GM18867 (cell line): Measurements from ENCODE around the gene NPR1.
"Not testable (repeated sequence)": the region's sequence is repeated elsewhere in the genome, so short reads cannot be mapped to it uniquely, and the experiment has no call there.

ENCODE experiments used
- ATAC-seq: cut with Tn5 transposase; IDR thresholded peaks from one replicate; pipeline ENCODE4 v1.9.1; 2021; ENCODE audit warnings: mild to moderate bottlenecking, moderate library complexity; ENCODE audit not compliant: unreplicated experiment

The NPR1 gene

GRCh38 chr1:153678519-153679336, at the start of gene NPR1:
Gene NPR1 (plus strand): TSS chr1:153678688. CDS start chr1:153679109, 421 bp downstream.
- no peak for ATAC-seq

- ATAC-seq, result no peak
These were observed 49.2 kb upstream of the NPR1 start for GRCh38 chr1:153629343-153629665.

GRCh38 chr1:153629971-153630370, 48.5 kb upstream of the NPR1 start:
- no peak for ATAC-seq

- no peak for ATAC-seq
These were observed 48.1 kb upstream of the NPR1 start for GRCh38 chr1:153630384-153630783.

DNA sequence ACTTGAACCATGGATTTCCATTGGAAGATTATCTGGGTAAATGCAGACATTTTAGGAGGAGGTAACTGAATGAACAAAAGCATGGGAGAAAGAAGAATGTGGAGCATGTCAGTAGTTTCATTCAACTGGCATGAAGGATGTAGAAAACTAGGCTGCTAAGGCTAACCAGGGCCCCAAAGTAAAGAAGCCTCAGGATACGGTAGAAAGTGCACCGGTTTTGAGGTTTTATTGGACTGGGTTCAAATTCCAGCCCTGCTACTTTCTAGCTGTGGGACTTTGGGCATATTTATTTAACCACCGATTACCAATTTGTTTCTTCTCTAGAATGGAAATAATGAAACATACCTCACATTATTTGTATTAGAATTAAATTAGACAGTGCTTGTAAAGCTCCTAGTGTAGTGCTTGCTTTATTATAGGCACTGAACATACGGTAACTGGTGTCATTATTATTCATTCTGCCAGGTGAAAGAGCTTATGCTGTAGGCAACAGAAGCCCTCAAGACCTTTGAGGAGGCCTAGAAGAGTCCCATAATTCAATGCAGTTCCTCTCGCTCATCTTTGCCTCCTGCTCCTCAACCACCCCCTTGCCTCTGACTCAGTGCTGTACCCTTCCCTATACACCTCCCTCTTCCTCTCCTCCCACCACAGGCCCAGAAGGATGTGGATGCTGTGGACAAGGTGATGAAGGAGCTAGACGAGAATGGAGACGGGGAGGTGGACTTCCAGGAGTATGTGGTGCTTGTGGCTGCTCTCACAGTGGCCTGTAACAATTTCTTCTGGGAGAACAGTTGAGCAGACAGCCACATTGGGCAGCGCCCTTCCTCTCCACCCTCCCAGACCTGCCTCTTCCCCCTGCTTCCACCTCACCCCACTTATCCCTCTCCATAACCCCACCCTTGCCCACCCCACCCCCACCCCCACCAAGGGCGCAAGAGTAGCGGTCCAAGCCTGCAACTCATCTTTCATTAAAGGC, 47.2 kb upstream of the NPR1 start:
- ATAC-seq, result no peak

GRCh38 chr1:153633161-153633753, 45.2 kb upstream of the NPR1 start:
- peak; percentile 7 for ATAC-seq

- peak; percentile 85 for ATAC-seq
These were observed 44.5 kb upstream of the NPR1 start, which contains the start of gene CHTOP for GRCh38 chr1:153633754-153634665. Gene CHTOP (plus strand): TSS chr1:153634066. CDS start chr1:153636589, 2,523 bp downstream.

DNA sequence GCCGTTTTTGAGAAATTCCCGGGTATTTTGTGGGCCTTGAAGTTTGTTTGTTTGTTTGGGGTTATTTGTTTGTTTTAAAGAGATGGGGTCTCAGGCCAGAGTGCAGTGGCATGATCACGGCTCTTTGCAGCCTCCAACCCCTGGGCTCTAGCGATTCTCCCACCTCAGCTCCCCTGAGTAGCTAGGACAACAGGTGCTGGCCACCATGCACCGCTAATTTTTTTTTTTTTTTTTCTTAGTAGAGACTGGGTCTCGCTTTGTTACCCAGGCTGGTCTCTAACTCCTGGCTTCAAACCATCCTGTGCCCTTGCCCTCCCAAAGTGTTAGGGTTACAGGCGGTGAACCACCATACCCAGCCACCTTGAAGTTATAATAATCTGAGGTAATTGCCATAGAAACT, 42.6 kb upstream of the NPR1 start:
- no peak for ATAC-seq

DNA sequence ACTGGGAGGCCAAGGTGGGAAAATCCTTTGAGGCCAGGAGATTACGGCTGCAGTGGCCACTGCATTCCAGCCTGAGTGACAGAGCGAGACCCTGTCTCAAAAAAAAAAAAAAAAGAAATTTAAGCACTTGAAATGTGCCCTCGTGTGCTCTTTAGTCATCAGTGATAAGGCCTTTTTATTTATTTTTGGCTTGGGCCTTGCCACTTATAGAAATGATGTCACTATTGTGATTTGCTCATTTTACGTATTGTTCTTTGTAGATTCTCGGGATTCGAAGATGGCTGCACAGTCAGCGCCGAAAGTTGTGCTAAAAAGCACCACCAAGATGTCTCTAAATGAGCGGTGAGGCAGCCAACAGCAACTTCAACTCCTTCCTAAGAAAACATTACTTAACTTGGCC, 42.2 kb upstream of the NPR1 start:
- no peak for ATAC-seq

GRCh38 chr1:153638261-153638660, 40.2 kb upstream of the NPR1 start:
- no peak for ATAC-seq

DNA sequence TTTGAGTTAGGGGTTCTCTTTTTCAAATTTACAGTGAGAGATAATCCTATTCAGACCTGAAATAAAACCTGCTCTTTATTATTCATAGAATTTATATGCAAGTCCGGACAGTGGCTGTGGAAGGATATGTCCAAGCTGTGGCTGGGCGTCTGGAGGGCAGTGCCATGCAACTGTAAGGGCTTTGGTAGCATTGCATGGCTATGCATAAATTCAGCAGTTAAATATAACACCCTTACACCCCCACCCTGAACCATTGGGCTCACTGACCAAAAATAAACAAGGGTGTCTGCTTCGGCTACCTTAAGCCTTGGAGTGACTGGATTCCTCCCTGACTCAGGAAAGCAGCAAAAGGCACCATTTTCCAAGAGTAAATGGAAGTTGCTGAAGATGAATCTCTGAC, 39.2 kb upstream of the NPR1 start:
- ATAC-seq, result no peak

DNA sequence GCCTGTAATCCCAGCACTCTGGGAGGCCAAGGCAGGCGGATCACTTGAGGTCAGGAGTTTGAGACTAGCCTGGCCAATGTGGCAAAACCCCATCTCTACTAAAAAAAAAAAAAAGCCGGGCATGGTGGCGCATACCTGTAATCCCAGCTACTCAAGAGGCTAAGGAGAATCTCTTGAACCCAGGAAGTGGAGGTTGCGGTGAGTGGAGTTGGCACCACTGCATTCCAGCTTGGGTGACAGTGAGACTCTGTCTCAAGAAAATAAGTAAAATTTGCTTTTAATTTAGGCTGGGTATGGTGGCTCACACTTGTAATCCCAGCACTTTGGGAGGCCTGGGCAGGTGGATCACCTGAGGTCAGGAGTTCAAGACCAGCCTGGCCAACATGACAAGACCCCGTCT, 38.3 kb upstream of the NPR1 start:
- not testable (repeated sequence) for ATAC-seq

DNA sequence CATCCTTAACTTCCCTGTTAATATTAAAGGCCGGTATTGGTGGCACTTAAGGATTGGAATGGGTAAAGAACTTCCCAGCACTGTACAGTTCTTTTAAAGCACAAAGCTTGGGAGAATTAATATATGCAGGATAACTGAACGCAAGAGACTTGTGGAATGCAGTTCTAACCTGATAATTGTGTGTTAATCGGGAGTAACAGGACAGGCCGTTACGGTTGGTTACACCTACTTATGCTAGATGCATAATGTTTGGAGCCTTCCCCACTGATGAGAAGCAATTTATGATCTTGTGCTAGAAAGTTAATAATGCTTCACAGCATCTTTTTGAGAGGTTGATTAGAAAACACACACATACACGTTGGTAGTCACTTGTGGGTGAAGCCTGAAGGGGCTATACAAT, 37.6 kb upstream of the NPR1 start:
- ATAC-seq, result no peak

DNA sequence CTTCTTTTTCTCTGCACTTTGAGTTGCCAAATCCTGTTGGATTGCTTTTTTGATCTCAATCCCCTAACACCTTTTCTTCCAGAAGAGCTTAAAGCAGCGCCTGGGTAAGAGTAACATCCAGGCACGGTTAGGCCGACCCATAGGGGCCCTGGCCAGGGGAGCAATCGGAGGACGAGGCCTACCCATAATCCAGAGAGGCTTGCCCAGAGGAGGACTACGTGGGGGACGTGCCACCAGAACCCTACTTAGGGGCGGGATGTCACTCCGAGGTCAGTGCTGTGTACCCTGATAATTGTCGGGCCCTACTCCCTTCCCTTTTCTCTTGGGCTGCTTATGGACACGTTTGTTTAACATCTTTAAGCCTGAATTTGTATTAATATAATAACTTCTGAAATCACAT, 36.3 kb upstream of the NPR1 start:
- ATAC-seq, result no peak

- no peak for ATAC-seq
These were observed 35.4 kb upstream of the NPR1 start for GRCh38 chr1:153643100-153643499.

- ATAC-seq, result no peak
These were observed 34.7 kb upstream of the NPR1 start for GRCh38 chr1:153643816-153644215.

GRCh38 chr1:153646672-153647345, 31.7 kb upstream of the NPR1 start:
- no peak for ATAC-seq

- ATAC-seq, result no peak
These were observed 31.2 kb upstream of the NPR1 start for GRCh38 chr1:153647346-153647714.

GRCh38 chr1:153648000-153648643, 30.4 kb upstream of the NPR1 start:
- no peak for ATAC-seq
